Endothelial cell of hepatic sinusoid (primary cell): ENCODE data around the gene CDT1.

Experiments used
- in situ Hi-C: cut with HindIII; loops from 2 replicates; pipeline ENCODE4 v1.10.0; 2017; ENCODE audit warnings: low sequenced_read_pairs

CDT1 gene

GRCh38 chr16:88766975-88767374, 36.6 kb upstream of the CDT1 start:
- in situ Hi-C loops: loop anchor here (25.0 kb wide), 1 partner anchor 95 kb away; the partner anchor contains the start of genes GALNS, PABPN1L and TRAPPC2L

DNA sequence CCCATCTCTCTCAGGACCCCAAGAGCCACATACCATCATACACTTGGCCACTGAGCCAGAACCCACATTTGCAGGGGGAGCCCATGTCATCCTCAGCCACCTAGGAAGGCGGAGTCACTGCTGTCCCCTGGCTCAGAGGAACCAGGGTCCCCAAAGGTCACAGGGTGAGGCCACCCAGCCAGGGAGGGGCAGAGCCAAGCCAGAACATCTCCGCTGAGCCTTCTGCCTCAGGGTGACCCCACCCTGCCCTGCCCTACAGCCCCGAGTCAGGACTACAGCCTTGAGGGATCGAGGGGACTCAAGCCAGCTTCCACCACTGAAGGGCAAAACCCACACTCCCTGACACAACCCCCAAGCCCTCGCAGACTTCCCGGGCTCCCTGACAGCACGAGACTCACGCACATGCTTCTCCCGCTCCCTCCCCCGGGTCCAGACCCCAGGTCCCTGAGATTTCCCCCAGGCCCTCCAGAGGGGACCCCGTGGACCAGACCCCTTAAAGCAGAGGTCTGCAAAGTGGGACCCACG, 36.0 kb upstream of the CDT1 start:
- in situ Hi-C loops: loop anchor here (25.0 kb wide), 1 partner anchor 95 kb away; the partner anchor contains the start of genes GALNS, PABPN1L and TRAPPC2L

DNA sequence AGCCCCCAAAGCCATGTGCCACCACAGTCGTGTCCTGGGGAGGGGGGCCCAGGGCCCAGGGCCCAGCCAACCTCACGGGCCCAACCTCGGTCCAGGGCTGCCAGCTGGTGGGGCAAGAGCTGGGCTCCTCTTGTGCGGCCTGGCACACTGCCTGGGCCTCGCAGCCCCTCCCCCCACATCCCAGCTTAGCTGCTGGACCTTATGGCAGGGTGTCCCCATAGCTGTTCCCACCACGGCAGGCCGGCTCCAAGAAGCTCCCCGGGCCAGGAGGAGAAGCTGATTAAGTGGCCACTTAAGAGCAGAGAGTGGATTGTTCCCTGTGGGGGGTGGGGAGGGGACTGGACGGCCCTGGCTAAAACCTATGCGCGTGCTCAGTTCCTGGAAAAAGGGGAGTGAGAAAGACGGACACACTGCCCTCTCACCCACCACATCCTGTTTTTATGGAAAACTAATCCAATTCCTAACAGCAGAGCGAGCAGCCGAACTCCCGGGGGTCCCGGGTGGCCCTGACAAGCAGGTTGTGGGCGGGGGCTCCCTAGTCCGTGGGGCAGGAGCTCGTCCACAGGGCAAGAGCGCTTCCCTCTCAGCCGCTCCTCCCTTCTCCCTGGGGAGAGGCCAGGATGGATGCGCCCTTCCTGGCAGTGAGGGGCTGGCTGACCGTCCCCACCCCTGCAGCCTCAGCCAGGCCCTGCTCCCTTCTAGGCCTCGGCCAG, 35.4 kb upstream of the CDT1 start:
- in situ Hi-C loops: loop anchor here (25.0 kb wide), 1 partner anchor 94 kb away; the partner anchor contains the start of genes GALNS, PABPN1L and TRAPPC2L

DNA sequence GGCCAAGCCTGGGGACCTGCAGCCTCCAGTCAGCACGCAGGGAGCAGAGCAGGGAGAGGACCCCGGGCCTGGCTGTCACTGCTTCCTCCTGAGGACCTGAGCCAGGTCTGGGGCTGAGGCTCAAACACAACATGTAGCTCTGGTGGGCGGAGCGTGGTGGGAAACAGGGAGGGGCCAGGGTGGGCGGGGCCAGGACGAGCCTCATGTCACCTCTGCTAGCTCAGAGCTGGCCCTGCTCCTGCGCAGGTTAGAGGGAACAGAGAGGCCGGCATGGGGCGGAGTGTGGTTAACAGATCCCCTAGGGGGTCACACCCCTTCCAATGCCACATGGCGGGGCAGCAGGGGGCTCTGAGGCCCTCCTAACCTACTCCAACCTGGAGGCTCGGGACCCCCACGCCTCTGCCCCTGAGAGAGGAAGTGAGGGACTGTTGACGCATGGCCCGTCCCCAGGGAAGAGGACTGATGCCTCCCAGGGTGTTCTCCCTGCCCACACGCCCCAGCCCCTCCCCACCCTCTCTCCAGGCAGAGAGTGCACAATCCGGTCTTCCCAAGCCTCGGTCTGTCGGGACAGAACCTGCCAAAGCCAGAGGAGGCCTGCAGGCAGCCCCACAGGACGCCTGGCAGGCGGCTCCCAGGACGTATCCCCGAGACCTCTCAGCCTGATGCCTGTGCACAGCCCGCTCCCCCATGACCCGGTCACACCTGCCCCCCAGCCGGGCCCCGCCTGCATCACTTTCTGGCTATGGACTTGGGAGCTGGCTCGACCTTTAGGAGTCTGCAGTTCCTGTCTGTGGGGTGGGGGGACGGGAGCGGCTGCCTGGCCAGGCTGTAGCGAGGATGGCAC, 33.8 kb upstream of the CDT1 start:
- in situ Hi-C loops: loop anchor here (25.0 kb wide), 1 partner anchor 92 kb away; the partner anchor contains the start of genes GALNS, PABPN1L and TRAPPC2L

DNA sequence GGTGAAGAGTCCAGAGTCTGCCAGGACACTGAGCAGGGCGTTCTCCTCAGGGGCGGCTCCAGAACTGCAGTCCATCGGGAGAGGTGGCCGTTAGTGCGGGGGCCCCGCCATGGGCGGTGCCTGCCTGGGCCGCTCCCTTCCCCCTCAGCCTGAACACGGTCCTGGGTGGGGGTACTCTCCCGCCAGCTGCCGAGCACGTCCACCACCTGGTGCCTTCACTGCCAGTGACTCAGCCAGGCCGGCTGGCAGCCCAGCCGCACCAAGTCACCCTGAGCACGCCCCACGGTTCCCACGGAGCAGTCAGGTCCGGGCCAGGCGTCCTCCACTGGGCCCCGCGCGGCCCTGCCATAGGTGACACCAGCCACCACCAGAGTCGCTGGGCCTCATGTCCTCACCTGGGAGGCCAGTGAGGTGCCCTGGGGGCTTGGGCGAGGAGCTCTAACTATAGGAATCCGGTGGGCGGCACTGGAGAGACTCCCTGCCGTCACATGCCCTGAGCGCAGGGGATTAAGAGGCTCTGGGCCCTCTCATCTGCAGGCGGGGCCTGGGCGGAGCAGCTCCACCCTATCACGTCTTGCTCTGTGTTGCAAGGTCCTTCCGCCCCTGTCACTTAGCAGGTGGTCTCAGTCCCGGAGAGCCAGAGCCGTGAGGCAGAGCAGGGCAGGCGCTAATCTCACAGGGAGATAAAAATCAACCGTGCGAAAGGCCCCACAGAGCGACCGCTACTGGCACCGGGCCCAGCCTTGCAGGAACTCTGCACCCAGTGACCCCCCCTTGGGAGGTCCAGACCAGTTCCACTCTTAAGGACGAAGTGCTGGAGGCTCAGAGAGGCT, 32.9 kb upstream of the CDT1 start:
- in situ Hi-C loops: loop anchor here (25.0 kb wide), 1 partner anchor 92 kb away; the partner anchor contains the start of genes GALNS, PABPN1L and TRAPPC2L

- in situ Hi-C loops: loop anchor here (25.0 kb wide), 1 partner anchor 91 kb away; the partner anchor contains the start of genes GALNS, PABPN1L and TRAPPC2L
Measured at GRCh38 chr16:88771294-88771772, 32.3 kb upstream of the CDT1 start.

DNA sequence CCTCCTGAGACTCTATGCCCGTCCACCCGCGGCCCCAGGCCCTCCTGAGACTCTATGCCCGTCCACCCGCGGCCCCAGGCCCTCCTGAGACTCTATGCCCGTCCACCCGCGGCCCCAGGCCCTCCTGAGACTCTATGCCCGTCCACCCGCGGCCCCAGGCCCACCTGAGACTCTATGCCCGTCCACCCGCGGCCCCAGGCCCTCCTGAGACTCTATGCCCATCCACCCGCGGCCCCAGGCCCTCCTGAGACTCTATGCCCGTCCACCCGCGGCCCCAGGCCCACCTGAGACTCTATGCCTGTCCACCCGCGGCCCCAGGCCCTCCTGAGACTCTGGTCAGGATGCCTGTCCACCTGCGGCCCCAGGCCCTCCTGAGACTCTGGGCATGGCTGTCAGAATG, 31.8 kb upstream of the CDT1 start:
- in situ Hi-C loops: loop anchor here (25.0 kb wide), 1 partner anchor 91 kb away; the partner anchor contains the start of genes GALNS, PABPN1L and TRAPPC2L

- in situ Hi-C loops: loop anchor here (25.0 kb wide), 1 partner anchor 89 kb away; the partner anchor contains the start of genes GALNS, PABPN1L and TRAPPC2L
Measured at GRCh38 chr16:88772871-88773811, 30.4 kb upstream of the CDT1 start.

DNA sequence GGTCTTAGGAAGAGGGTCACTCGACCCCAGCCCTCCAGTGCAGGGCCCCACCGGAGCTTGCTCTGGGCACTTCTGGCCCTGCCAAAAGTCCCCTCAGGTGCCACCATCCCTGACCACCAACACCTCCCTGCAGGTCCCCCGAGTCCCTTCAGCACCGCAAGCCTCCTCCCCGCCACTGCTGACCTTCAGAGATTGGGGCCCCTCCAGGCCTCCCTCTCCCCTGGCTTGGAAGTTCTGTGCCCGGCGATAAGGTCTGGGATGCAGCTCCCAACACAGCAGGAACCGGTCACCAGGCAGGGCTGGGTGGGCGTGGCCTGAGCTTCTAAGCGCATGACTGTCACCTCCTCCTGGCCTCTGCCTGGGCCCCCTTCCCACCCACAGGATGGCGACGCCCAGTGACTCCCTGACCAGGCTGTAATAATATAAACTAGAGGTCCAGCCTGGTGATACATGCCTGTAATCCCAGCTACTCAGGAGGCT, 29.7 kb upstream of the CDT1 start:
- in situ Hi-C loops: loop anchor here (25.0 kb wide), 1 partner anchor 88 kb away; the partner anchor contains the start of genes GALNS, PABPN1L and TRAPPC2L

DNA sequence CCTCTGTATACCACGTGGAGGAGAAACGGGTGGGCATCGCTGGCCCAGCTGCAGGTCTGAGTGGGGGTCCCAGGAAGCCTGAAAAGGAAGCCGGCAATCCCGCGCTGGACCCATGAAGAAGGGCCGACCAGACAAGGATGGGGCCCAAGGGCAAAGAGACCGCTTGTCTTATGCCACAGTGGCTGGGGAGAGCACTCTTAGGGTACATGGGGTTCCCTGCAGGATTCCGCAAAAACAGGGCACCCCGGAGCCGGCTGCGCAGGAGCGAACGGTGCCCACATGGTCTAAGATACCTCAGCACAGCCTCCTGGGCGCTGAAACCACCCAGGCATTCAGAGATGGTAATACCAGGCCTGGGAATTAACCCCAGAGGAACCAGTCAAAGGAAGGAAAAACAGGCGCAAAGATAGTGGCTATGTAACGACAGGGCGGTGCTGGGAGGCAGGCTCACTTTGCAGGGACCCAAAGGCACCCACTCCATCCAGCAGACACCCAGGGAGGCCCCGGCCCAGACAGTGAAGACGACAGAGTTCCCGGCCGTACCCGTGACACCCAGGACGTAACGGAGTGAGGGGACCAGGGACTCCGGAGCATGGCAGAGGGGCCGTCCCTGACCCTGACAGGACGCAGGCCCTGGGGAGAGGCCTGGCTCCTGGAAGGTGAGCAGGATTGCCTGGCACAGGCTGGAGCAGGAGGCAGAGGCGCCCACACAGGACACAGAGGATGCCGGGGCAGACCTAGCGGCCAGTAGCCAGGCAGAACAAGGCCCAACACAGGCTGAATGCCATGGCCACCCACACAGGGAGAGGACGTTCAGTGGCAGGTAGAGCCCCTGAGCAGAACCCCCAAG, 28.8 kb upstream of the CDT1 start:
- in situ Hi-C loops: loop anchor here (25.0 kb wide), 1 partner anchor 88 kb away; the partner anchor contains the start of genes GALNS, PABPN1L and TRAPPC2L

GRCh38 chr16:88775825-88776224, 27.8 kb upstream of the CDT1 start:
- in situ Hi-C loops: no loop called here

DNA sequence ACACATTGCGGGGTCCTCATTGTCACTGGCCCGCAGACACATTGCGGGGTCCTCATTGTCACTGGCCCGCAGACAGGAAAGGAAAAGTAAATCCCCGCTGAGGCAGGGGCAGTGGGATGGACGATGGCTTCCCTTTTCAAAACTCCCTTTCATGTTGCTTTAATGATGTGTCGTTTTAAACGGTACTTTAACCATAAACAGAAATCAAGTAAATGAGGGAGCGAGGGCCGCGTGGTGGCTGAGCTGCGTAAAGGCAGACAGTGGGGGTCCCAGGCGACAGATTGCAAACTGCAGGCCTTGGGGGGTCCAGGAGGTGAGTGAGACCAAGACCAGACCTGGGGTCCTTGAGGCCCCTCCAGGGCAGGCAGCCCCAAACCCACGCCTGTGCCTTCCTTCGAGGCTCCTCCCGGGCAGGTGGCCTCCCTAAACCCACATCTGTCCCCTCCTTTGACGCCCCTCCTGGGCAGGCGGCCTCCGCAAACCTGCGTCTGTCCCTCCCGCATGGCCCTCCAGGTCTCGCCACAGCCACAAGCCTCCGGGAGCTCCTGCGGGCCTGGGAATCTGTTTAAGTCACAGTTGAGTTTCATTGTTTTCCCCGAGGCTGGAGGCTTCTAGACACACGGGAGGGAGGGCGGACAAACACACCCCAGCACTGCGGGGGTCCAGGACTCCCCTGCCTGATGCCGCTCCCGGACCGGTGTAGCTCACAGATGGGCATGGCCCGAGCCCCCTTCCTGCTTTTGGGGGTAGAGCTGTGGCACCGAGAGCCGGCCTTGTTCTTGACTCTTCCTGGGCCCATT, 25.9 kb upstream of the CDT1 start:
- in situ Hi-C loops: no loop called here

DNA sequence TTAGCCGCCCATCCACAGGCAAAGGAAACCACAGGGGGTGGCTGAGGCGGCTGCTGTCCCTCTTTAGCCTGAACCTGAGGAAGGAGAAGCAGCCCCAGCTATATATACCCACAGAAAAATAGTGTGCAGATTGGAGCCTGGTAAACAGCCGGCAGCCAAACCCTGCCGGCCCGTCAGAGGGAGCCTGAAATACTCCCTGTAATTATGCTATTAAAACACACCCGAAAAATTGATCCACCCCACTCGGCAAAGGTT, 25.4 kb upstream of the CDT1 start:
- in situ Hi-C loops: no loop called here

- in situ Hi-C loops: no loop called here
Measured at GRCh38 chr16:88778541-88779065, 25.0 kb upstream of the CDT1 start.

DNA sequence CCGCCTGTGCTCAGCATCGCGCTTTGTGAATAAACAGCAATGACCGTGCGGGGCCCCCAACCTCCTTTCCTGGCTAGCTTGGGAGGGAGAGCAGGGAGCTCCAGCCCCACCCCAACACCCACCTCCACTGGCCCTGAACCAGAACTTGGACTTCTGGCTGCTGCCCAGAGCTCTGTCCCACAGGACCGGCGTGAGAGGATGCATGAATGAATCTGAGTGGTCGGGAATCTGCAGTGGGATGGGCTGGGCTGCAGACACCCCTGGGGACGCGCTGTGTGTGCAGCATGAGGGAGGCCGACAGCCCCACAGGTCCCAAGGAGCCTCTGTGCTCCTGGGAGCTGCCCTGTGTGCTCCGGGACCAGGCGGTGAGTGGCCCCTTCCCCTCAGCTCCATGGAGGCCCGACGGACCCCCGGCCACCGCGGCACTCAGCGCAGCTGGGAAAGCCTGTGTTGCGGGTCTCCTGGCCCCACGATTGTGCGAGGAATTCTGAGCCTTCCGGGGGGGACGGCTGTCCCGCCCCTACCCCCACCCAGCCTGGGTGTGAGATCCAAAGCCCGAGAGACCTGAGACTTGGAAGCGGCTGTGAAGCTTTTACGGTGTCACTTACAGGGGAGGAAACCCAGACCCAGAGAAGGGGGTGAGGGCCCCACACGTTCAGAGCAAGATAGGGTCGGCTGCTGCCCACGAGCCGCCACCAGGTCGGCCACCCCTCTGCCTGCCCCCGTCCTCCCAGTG, 24.0 kb upstream of the CDT1 start:
- in situ Hi-C loops: loop anchor here (10.0 kb wide), 1 partner anchor 435 kb away; the partner anchor contains the start of gene ZNF778
